Vagina (tissue), 2 donors: ENCODE measurements around the gene ULK4. TPM values are rescaled to one million over a fixed set of nuclear protein-coding genes. Genes with fewer than 3 reads are reported as not detected.

Experiments used
- DNase-seq, 2 donors: peaks; one replicate each; pipeline ENCODE4 v3.0.0-alpha.2; 2017; ENCODE audit errors: extremely low spot score in 2 of 2
- H3K27ac ChIP-seq: fragments of 200-600 bp; sonication (generic); one replicate; pipeline ENCODE4 v1.5.1; 2019
- H3K27me3 ChIP-seq: fragments of 200-600 bp; sonication (generic); one replicate; pipeline ENCODE4 v1.5.1; 2019
- H3K36me3 ChIP-seq, 2 donors: fragments of 200-600 bp; sonication (generic); one replicate each; pipeline ENCODE4 v1.5.1; 2017 to 2019
- H3K4me1 ChIP-seq: fragments of 200-600 bp; sonication (generic); one replicate; pipeline ENCODE4 v1.5.1; 2019
- H3K4me3 ChIP-seq, 2 donors: fragments of 200-600 bp; sonication (generic); 1 replicate in 1 of 2; 2 replicates in 1 of 2; pipeline ENCODE4 v1.5.1; 2016 to 2019
- H3K9me3 ChIP-seq: fragments of 200-600 bp; sonication (generic); one replicate; pipeline ENCODE4 v1.5.1; 2019
- POLR2A ChIP-seq, 2 donors: fragments of 450-650 bp; IDR thresholded peaks; one replicate each; pipeline ENCODE4 v1.6.1; 2017; ENCODE audit warnings: antibody characterized with exemption in 2 of 2, mild to moderate bottlenecking in 2 of 2, moderate library complexity in 2 of 2
- POLR2AphosphoS5 ChIP-seq, 2 donors: sonication (generic); formaldehyde crosslinking; IDR thresholded peaks; one replicate each; pipeline ENCODE4 v1.9.0; 2017; ENCODE audit warnings: antibody characterized with exemption in 2 of 2, mild to moderate bottlenecking in 2 of 2, low read depth in 1 of 2; ENCODE audit not compliant: insufficient read depth in 1 of 2
- intact Hi-C: fragments of 100-400 bp; cut with DNase I; formaldehyde crosslinking; loops from one replicate; pipeline ENCODE4 v1.15.1; 2023
- total RNA-seq: library from RNA; depleted of rRNA; stranded (reverse); fragments of >200 nt; gene quantifications from one replicate; pipeline ENCODE4 v1.2.3, GENCODE V29; 2016
- TF ChIP-seq, protein P1 (sequence below), 3 experiments: fragments of 450-650 bp in 2 of 3; fragments of 200-600 bp in 1 of 3; sonication (generic) in 1 of 3; IDR thresholded peaks; one replicate each; pipeline ENCODE4 v1.5.1; 2017 to 2019; ENCODE audit warnings: antibody characterized with exemption in 3 of 3, mild to moderate bottlenecking in 2 of 3, moderate library complexity in 2 of 3

Gene ULK4
- total RNA-seq, 1 donor from 2014 or later: 24.1 TPM

DNA sequence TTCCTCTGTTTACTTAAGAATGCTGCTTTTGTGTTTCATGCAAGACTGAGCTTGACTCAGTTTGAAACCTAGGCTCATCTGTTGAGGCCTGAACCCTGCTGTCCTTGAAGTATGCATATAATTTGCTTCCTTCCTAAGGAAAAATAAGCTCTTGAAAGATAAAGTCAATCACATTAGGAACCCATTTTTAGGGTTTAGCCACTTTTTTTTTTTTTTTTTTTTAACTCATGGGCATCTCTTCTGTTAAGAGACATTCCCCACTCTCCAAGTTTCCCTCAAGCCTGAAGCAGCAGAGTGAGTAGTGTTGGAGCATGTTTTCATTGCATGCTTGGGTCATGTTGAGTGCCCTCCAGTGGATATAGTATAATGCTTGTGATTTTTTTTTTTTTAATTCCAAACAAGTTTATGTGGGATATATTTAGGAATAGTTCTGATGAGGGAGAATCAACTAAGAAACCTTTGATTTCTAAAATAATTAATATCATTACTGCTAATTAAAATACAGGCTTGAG lies 759.0 kb downstream of the ULK4 start:
- no peak for DNase-seq
- Histone ChIP-seq H3K36me3 (no peaks in the 10 kb centered on the region), H3K9me3 (no peaks in the 10 kb centered on the region), H3K27ac (peak overlapping the region; percentile 98), H3K4me1 (peaks cover 71% of the 10 kb centered on the region), H3K27me3 (no peaks in the 10 kb centered on the region), H3K4me3 (peak overlapping the region; percentile 73 to 79)
- intact Hi-C loops: no loop called here
- TF ChIP-seq, protein P1, sequence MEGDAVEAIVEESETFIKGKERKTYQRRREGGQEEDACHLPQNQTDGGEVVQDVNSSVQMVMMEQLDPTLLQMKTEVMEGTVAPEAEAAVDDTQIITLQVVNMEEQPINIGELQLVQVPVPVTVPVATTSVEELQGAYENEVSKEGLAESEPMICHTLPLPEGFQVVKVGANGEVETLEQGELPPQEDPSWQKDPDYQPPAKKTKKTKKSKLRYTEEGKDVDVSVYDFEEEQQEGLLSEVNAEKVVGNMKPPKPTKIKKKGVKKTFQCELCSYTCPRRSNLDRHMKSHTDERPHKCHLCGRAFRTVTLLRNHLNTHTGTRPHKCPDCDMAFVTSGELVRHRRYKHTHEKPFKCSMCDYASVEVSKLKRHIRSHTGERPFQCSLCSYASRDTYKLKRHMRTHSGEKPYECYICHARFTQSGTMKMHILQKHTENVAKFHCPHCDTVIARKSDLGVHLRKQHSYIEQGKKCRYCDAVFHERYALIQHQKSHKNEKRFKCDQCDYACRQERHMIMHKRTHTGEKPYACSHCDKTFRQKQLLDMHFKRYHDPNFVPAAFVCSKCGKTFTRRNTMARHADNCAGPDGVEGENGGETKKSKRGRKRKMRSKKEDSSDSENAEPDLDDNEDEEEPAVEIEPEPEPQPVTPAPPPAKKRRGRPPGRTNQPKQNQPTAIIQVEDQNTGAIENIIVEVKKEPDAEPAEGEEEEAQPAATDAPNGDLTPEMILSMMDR (IDR thresholded peaks at IDR 0.05): no peak
- no peak for TF ChIP-seq POLR2AphosphoS5 (IDR thresholded peaks at IDR 0.05; ENCODE audit: insufficient read depth in 1 of 2, low read depth in 1 of 2)
- no peak for TF ChIP-seq POLR2A (IDR thresholded peaks at IDR 0.05)

DNA sequence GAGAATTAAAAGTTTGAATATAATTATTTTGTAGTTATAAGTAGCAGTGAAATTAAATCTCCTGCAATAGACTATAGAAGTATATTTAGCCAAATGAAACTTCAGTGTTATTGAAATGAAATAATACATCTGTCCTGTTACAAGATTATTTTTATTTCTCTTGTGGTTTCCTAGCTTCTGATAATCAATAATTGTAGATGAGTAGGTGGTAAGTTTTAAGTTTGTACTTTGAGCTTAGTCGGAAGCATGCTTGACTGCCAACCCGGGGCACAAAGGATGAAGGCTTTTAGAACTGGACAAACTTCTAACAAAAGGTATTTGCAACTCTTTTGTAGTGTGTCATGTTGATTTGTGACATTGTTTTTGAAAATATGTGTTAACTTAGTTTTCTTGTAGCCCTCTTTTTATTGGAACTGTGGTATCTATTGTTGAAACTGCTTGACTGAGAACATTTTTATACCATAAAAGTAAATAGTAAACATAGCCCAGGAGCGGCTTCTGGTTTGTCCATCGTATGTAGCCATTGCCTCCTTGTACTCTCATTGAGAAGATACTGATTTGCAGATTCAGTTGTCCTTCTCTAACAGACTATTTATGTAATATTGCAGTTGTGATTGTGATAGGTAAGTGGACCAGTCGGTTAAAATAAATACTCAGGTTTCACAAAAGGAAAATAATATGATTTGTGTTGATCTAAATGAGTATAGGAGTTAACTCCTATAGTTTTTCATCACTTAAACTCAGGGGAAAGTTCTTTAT lies 759.6 kb downstream of the ULK4 start:
- TF ChIP-seq POLR2A (IDR thresholded peaks at IDR 0.05) (no peak), POLR2AphosphoS5 (IDR thresholded peaks at IDR 0.05; ENCODE audit: insufficient read depth in 1 of 2, low read depth in 1 of 2) (no peak)
- TF ChIP-seq, protein P1 (IDR thresholded peaks at IDR 0.05): no peak
- H3K36me3 ChIP-seq: no peaks in the 10 kb centered on the region
- no peak for DNase-seq
- H3K27ac ChIP-seq: peak overlapping the region; percentile 98
- H3K4me1 ChIP-seq: peaks cover 65% of the 10 kb centered on the region
- H3K9me3 ChIP-seq: no peaks in the 10 kb centered on the region
- intact Hi-C loops: no loop called here
- H3K27me3 ChIP-seq: no peaks in the 10 kb centered on the region
- H3K4me3 ChIP-seq: peak overlapping the region; percentile 73 to 79

- peak overlapping the region; percentile 73 to 79 for H3K4me3 ChIP-seq
- no peaks in the 10 kb centered on the region for H3K27me3 ChIP-seq
- intact Hi-C loops: no loop called here
- H3K4me1 ChIP-seq: peaks cover 49% of the 10 kb centered on the region
- DNase-seq: no peak
- H3K36me3 ChIP-seq: no peaks in the 10 kb centered on the region
- no peak for TF ChIP-seq POLR2AphosphoS5 (IDR thresholded peaks at IDR 0.05; ENCODE audit: insufficient read depth in 1 of 2, low read depth in 1 of 2)
- TF ChIP-seq POLR2A (IDR thresholded peaks at IDR 0.05): no peak
- TF ChIP-seq, protein P1 (IDR thresholded peaks at IDR 0.05): no peak
- peak overlapping the region; percentile 98 for H3K27ac ChIP-seq
- no peaks in the 10 kb centered on the region for H3K9me3 ChIP-seq
Observed at GRCh38 chr3:41200669-41201021, 761.3 kb downstream of the ULK4 start.

- no peaks in the 10 kb centered on the region for H3K36me3 ChIP-seq
- H3K4me1 ChIP-seq: peaks cover 43% of the 10 kb centered on the region
- TF ChIP-seq POLR2A (IDR thresholded peaks at IDR 0.05): no peak
- TF ChIP-seq POLR2AphosphoS5 (IDR thresholded peaks at IDR 0.05; ENCODE audit: insufficient read depth in 1 of 2, low read depth in 1 of 2): no peak
- TF ChIP-seq, protein P1 (IDR thresholded peaks at IDR 0.05): no peak
- no peak for DNase-seq
- H3K27ac ChIP-seq: peak overlapping the region; percentile 98
- intact Hi-C loops: loop anchor here (10.0 kb wide), 1 partner anchor 615 kb away; no protein-coding TSS in a partner anchor
- peak overlapping the region; percentile 73 to 79 for H3K4me3 ChIP-seq
- no peaks in the 10 kb centered on the region for H3K9me3 ChIP-seq
- H3K27me3 ChIP-seq: no peaks in the 10 kb centered on the region
Observed at GRCh38 chr3:41199866-41200668, 761.8 kb downstream of the ULK4 start.
